HG03139 (cell line): Measurements from ENCODE around the gene TPP2.

Source experiments
- ATAC-seq: cut with Tn5 transposase; IDR thresholded peaks from one replicate; pipeline ENCODE4 v1.9.1; 2021; ENCODE audit not compliant: unreplicated experiment

Gene TPP2

DNA sequence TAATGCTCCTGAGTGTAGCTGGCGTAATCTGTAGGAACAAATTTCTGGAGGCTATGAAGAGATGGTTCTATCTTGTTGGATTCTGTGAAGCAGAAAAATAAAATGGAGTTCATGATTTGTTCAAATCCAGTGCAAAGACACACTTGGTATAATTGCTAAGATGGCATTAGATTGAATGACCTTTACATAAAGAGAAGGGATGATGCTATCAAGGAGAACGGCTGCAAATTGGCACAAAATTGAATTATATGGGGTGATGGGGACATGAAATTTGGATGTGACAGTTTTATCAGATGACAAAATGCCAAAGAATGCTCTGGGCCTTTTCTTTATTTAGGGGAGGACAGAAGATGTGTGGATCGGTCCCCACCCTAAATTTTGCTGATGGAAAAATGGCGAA lies 94.1 kb downstream of the TPP2 start:
- no peak for ATAC-seq

DNA sequence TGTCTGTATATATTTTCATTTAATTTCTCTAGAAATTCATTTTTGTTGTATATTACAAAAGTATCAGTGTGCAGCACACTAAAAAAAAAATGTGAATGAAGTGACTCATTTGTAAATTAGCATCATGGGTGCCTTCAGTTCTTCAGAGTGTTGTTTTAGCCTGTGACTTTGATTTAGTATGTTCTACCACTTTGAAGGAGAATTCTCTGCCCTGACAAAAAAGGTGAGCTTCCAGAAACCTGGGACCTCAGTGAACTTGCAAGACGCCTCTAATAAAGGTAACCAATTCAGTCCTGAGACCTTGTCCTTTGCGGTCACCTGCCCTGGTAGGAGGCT lies 95.7 kb downstream of the TPP2 start:
- no peak for ATAC-seq

DNA sequence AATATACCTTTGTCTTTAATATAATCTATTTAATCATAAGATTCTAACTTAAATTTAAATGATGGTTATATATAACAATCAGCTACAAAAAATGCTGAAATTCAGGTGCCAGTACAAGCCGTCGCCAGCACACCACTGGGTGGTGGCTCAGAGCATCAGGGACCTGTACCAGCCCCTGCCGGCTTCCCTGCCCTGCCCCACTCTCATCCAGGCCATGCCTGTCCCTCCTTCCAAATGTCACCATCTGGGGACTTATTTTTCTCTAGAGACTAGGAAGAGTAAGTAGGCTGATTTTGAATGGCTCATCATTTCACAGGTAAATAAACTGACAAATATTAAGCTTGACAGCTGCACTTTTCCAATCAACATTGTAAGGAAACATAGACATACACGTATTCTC lies 96.5 kb downstream of the TPP2 start:
- no peak for ATAC-seq

DNA sequence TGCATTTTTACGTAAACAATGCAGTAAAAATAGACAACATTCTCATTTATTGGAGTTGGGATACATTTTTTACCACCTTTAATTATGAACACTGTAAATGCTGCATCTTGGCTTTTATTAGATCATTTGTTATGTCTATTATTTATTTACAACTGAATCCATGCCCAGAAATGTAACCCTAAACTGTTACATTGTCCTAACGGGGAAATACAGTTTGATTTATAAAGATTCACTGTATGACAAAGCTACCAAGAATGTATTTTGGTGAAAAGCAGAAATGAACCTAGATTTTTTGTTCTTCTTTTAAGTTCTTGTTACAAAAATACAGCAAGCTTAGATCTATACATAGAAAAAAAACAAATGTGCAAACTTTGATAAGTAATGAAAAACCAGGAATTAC lies 97.0 kb downstream of the TPP2 start:
- ATAC-seq: no peak

DNA sequence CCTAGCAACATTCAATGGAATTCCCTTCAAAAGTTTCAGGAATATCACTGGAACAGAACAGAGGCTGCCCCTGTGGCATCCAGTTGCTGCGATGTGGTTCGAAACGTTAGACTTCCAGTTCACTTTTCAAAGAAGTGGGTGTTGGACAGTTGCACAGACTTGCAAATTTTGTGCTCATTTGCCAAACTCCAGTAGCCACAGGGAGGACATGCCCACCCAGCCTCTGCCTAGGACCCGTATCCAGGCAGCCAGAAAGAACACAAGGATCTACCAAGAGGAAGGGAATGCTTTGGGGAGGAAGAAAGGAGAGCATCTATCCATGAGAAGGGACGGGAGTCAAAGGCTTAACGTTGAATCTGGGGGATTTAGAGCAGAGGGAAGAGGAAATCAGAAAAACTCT lies 98.2 kb downstream of the TPP2 start, which contains the start of gene METTL21C:
Gene METTL21C (minus strand): TSS at position 108 of the 400 bp plus-strand sequence. CDS start 546 bp downstream, outside the sequence.
- ATAC-seq: no peak

DNA sequence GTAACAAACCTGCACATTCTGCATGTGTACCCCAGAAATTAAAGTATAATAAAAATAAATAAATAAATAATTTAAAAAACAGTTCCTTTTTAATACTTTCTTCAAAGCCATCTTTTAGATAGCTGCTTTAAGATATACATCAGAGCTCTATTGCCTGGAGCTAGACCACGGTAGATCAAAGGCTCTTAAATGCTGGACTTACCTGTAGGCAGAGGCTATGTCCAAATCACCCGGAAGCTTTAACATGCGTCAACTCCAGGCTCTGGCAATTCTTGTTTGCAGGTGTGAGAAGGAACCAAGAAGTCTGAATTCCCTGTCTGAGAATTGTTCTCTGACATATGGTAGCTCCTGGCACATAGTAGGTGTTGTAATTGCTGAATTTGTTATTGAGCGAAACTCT lies 99.7 kb downstream of the TPP2 start:
- no peak for ATAC-seq

DNA sequence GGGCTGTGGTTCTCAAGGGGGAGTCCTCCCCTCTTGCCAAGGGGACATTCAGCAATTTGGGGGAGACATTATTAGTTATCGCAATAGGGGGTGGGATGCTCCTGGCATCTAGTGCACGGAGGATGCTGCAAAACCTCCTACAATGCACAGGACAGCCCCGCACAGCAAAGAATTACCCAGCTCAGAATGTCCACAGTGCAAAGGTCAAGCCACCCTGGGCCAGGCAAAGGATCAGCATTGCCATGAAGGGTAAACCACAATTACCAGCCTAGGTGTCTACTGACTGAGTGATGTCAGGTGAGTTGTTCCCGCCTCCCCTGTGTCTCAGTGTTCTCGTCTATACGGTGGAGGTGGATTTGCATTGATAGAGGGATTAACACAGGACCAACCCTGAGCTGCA lies 100.5 kb downstream of the TPP2 start:
- no peak for ATAC-seq

DNA sequence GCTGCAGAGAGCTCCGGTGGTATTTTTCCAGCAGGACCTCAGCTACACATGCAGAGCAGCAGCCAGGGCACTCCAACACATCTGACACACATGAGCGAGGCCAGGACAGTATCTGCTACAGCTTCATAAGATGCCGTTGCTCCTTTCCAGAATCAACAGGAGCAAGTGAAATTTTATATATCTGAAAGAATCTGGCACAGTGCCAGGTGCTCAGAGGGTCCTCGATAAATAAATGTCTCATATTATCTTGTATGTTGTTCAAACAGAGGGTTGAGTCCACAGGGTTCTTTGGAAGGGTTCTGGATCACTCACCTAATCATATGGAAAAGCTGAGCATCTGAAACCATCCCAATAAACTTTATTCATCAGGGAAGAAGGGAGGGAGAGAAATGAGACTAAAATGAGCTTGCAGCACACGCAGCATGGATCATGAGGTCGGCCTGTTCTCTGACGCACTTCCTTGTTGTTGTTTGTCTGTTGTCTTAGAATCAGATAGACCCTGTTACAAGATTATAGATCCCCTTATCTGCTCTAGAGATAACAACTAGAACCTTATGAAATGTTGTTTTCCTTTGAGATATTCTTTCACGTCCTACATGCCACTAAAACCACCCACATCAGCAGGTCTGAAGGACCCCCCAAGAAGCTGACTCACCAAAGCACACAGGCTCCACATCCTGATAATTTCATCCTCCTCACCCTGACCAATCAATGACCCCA lies 101.3 kb downstream of the TPP2 start:
- ATAC-seq: no peak

DNA sequence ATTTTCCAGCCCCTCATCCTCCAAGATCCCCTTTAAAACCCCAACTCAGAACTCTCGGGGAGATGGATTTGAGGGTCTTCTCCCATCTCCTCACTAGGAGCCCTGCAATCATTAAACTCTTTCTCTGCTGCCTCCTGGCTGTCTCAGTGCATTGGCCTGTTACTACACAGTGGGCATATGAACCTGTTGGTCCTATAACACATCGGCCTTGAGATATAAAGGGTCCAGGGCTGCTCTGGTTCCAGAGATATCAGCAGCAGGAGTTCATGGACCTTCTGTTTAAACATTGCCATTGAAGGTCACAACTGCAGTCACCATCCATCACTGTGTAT lies 101.8 kb downstream of the TPP2 start:
- ATAC-seq: no peak

DNA sequence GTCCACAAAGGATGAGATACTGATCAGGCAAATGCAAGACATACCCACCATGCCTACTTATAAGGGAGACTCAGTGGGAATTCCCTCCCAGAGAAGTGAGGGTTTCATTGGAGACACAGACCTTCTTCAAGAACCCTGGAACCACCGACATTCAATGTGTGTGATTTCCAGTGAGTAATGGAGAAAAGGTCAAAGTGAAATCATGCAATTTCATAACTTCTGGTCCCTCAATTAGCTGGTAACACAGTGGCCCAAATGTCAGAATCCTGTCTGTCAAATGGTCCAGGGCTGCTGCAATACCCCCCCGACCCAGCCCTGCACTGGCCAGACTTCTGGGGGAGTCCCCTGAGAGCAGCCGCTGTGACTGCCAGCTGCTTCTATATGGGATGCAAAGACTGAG lies 102.7 kb downstream of the TPP2 start:
- ATAC-seq: no peak

DNA sequence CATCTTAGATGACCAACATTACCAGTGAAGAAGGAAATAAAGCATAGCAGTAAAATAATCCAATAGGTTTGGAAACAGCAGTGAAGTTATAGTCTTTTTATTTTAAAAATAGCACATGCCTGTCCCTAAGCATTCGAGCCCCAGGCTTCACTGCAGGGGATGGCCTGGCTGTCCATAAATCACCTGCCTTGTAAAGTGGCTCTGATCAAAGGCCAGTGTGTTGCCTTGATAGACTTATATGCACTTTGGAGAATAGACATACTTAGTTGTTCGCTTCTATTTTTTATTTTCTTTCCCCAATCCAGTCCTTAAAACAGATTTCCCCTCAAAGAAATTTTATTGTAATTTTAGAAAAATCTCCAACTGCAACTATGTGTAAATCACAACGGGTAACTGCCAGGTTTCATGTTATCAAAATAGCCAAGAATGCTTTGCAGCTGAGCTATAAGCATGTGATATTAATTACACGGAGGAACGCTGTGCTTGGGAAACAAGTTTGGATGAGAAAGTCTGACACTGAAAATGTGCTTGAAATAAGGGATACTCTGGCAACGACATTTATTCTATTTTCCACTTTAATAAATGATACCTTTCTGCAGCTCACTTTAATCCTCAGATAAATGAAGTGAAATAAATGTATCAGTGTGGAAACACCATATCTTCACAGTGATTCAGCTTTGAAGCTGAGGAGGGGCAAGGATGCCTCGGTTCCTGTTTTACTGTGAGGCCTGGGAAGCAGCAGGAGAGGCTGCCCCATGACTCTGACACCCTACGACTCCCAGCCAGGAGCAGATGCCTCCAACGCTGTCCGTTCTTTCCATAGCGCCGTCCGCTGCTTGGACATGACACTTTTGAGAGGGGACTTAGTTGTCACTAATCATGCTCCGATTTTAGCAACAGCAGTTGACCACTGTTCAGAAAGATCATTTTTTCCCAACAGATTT lies 103.6 kb downstream of the TPP2 start:
- ATAC-seq: no peak

DNA sequence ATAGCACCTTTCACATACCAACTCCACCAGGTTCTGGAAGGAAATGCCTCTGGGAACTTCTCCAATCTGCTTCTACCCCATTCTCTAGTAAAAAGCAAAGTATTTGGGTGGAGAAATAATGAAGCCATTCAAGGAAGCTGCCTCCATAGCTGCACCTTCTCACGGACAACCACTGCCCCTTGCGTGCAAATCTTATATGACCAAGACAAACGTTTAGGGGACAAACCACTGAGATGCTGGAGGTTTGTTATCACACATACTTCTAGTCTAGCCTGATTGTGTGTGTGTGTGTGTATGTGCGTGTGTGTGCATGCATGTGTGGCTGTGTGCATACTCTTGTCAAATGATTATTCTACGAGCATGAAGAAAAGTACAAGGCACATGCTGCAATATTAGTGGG lies 104.5 kb downstream of the TPP2 start:
- ATAC-seq: no peak

DNA sequence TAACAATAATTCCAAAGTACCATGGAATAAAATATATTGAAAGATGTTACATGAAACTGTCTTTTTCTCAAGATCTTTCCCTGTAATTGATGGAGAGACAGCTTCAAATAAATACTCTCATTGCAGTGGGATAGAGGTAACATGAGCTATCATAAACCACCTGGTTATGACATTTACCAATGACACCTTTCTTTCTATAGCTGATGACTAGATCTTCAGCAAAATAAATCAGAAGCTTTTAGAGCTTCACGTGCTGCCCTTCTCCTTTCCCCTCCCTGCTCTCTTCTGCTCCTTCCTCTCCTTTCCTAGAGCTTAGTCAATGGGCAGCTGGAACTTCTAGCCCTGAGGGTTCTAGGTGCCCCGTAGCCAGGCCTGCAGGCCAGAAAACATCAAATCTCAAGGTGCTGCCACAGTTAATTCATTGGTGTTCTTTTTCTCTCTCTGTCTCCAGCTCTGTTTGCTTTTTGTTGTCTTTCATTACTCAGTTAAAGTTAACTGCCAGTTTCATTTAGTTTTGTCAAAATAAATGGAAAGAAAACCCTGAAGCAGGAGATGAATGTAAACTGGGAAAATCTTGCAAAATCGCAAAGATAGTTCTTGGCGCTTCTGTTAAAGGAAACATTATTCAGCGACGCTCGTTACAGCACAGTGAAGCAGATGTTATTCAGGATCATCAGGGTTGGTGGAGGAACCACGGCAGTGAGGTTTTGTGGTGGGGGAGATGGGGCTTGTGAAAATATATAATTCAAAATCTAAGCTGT lies 106.4 kb downstream of the TPP2 start:
- no peak for ATAC-seq

DNA sequence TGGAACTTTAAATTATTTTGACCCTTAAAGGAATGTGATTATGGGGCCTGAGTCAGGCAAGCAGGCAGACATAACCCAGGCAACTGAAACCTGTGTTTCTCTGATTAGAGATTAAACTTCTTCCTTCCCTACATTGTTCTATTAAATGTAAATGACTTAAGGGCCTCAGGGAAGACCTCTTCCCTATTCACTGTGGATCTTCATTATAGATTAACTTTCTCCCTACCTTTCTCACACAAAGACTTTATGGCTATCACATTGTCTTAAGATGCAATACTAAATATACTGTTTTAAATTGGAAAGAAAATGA lies 106.9 kb downstream of the TPP2 start:
- ATAC-seq: no peak

DNA sequence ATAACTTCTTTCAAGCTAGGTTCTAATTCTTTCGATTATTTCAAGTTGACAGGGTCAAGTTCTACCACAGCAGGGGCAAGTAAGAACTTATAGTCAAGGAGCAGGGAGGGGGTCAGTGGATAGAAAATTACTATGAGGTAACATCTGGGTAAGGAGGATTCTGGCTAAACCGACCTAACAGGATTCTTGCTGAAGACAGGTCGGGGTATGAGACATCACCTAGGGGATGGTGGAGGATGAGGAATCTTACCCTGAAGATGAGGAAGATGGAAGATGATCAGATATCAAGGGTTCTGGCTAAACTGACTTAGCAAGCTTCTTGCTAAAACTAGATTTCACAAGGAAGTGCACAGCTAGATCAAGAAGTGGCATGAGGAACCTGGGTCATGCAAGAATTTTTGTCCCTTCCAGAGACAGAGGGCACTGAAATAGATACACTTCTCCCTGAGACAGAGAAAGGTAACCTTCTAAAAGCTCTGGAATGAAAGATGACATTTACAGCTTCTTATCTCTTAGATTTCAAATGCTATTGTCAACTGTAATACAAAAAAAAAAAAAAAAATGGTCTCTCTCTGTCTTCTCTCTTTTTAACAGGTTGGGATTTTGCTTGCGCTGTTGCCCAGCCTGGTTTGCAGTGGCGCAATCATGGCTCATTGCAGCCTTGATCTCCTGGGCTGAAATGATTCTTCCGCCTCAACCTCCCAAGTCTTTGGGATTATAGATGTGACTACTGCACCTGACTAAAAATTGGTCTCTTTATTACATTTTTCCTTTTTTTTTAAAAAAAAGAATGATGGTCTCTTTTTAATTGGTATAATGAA lies 107.7 kb downstream of the TPP2 start:
- ATAC-seq: no peak

DNA sequence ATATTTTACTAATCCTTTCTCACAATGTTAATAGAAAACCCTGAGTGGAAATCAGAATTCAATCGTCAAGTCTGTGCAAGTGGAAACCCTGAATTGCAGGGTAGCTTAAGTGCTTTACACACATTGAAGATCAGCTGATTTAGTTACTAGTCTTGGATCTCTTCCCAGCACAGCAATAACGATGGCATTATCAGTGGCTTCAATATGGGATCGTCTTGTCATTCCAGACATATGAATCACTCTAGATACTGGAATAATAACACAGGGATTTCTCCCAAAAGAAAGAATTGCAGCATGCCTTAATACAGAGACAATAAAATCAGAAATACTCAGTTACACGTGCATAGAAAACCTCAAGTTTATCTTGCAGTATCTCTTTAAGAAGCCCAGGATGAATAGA lies 110.7 kb downstream of the TPP2 start:
- no peak for ATAC-seq

DNA sequence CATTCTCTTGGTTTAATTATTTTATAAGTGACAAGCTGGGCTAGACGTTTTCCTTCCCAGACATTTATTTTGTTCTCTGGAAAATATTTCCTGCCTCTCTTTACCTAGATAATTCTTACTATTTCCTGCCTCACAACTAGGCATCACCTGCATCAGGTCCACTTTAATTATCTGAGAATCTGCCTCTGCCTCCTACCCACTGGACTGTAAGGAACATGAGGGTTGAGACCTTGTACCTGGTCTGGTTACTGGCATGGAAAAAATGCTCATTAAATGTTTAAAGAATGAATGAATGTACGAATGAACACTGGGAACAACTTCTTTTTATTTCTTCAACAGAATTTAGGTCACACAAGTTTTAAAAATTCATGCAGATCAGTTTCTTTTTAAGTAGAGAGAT lies 111.4 kb downstream of the TPP2 start:
- ATAC-seq: no peak

DNA sequence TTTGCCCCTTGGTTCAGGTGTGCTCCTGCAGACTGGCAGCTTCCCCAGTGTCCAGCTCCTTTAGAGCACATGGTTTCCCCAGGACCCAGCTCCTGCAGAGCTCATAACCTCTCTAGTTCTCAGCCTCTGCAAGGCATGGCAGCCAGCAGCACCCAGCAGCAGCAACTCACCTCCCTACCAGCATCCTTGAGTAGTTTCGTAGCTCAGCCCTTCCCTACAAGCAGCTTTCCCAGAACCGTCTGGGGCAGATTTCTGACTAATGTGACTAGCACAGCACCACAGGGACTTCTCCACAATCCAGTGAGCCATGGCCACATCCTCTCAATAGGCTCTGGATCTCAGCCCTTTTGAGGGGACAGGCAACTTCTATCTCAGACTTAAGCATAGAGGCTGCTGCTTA lies 112.2 kb downstream of the TPP2 start:
- ATAC-seq: no peak

DNA sequence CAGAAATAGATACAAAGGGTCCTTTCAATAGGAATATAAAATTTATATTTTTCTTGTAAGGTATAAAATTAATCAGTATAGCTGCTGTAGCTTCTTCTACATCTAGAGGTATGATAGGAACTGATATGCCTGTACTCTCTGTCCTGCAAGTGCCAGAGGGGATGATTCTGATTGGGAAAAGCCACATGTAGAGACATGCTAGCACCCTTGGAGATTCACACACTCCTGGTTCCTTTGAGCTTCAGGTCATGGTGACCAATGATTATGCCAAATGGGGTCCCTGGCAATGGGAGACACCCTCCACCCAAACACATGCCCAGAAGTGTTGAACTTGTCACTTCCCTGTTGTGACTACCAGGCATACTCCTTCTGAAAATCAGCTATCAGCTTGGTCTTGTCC lies 112.8 kb downstream of the TPP2 start:
- ATAC-seq: no peak

DNA sequence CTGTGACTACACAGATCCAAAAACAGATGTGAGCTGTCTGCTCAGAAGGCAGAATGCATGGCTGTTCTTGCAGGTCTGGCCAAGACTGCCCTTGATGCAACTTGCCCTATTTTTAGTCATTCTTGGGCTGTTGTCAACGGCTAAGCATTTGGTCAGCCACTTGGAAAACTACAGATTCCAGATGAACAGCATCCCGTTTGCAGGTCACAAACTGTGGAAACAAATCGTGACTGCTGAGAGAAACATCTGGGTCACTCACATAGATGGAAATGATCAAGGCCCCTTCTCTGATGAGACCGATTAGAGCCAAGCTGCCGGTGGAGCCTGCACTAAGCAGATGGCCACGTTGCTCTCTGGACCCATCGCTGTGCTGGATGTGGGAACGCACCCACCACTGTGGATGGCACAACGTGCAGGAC lies 113.5 kb downstream of the TPP2 start:
- no peak for ATAC-seq

DNA sequence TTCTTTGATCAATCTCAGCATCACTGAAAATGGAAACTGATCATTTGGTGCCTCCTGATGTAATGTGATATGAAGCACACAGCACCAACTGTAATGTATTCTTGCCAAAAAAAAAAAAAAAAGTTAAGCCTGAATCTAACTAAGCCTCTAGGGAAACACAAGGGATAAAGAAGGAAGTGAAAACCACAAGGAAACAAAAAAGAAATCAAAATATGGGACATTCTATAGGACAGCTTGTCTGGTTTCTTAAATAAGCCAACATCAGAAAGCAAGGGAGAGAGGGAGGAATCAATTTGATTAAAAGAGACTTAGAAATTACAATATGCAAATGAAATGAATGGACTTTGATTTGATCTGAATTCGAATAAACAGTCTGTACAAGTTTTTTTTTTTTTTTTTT lies 118.7 kb downstream of the TPP2 start:
- ATAC-seq: no peak
